AG04450 (cell line): ENCODE measurements around the gene TNS2. TPM values are rescaled to one million over a fixed set of nuclear protein-coding genes. Genes with fewer than 3 reads are reported as not detected.

Experiments used
- CTCF ChIA-PET: fragments of 300-600, 350-600 bp; formaldehyde crosslinking; extraction: SDS; loops from one replicate; lab custom pipeline; 2022; ENCODE audit warnings: antibody characterized with exemption, inconsistent platforms; lab: Charles Lee
- POLR2A ChIA-PET: fragments of 350-600 bp; formaldehyde crosslinking; extraction: SDS; loops from one replicate; lab custom pipeline; 2021; ENCODE audit warnings: antibody characterized with exemption, inconsistent platforms; lab: Yijun Ruan, JAX
- DNase-seq: peaks from one replicate; pipeline ENCODE4 v3.0.0-alpha.2; 2011; ENCODE audit warnings: low read depth, low spot score
- H3K27ac ChIP-seq: one replicate; pipeline ENCODE4 v1.5.1; 2012; ENCODE audit warnings: low read depth, low read length, control low read depth
- H3K27me3 ChIP-seq: one replicate; pipeline ENCODE4 v1.6.0; 2012; ENCODE audit warnings: low read length; ENCODE audit not compliant: control insufficient read depth, insufficient read depth
- H3K4me3 ChIP-seq: 2 replicates; pipeline ENCODE4 v1.5.1; 2011; ENCODE audit warnings: mild to moderate bottlenecking, low read depth, low read length, control low read depth
- H3K9me3 ChIP-seq: 2 replicates; pipeline ENCODE4 v1.5.1; 2012; ENCODE audit warnings: low read length; ENCODE audit not compliant: control insufficient read depth, insufficient read depth
- CTCF ChIP-seq: IDR thresholded peaks from 2 replicates; pipeline ENCODE4 v1.5.1; 2011; ENCODE audit warnings: low read depth, low read length, control low read depth, inconsistent platforms
- polyA plus RNA-seq: library from polyadenylated mRNA; depleted of rRNA; stranded (reverse); fragments of >200 nt; gene quantifications from 2 replicates; pipeline ENCODE4 v1.2.3, GENCODE V29; 2011

TNS2 gene
- polyA plus RNA-seq, 1 experiment, result 23.1 TPM

- TF ChIP-seq CTCF, result no peak
- Histone ChIP-seq H3K9me3 (no peaks in the 10 kb centered on the region), H3K27ac (no peak within 1 kb of the TSS), H3K4me3 (no peak within 1 kb of the TSS), H3K27me3 (no peaks in the 10 kb centered on the region)
- DNase-seq, result no peak
- ChIA-PET POLR2A (interaction anchor here (0.6 to 2.2 kb wide), 3 partner anchors 24 to 281 kb away, joined by 5 to 12 read pairs (median 5); partner anchors contain the start of gene SPRYD3), CTCF (interaction anchor here (1.0 to 7.0 kb wide), 2 partner anchors 38 to 95 kb away, joined by 3 to 120 read pairs; no protein-coding TSS in a partner anchor)
Measured at GRCh38 chr12:53102883-53103807, 53.3 kb downstream of the TNS2 start, which contains the start of gene SOAT2. SOAT2 (plus strand) TSS chr12:53103486; CDS start chr12:53103578, 92 bp downstream.

DNA sequence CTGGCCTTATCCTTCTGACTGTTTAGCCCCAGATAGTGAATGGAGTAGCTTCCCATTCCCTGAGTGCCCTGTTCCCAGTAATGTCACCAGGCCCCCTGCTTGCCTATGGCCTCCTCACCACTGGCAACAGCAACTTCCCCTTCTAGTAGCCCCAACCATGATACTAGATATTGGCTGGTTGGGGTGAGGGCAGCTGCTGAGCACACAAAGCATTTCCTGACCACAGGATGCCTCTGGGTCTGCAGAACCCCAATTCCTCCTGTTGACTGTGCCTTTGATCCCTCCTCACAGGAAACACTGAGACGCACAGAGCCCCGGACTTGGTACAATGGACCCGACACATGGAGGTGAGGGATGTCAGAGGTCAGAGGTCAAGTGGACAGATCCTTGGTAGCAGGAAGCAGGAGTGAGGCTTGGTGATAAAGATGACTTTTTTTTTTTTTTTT is 54.0 kb downstream of the TNS2 start:
- TF ChIP-seq CTCF, result no peak
- Histone ChIP-seq H3K9me3 (no peaks in the 10 kb centered on the region), H3K27me3 (no peaks in the 10 kb centered on the region), H3K27ac (no peak overlapping the region), H3K4me3 (no peak overlapping the region)
- POLR2A ChIA-PET, result interaction anchor here (0.6 kb wide), 2 partner anchors 38 to 280 kb away, joined by 3 to 5 read pairs; no protein-coding TSS in a partner anchor
- DNase-seq, result no peak
- CTCF ChIA-PET, result interaction anchor here (0.7 to 1.0 kb wide), 2 partner anchors 72 to 94 kb away, joined by 3 to 7 read pairs; no protein-coding TSS in a partner anchor

DNA sequence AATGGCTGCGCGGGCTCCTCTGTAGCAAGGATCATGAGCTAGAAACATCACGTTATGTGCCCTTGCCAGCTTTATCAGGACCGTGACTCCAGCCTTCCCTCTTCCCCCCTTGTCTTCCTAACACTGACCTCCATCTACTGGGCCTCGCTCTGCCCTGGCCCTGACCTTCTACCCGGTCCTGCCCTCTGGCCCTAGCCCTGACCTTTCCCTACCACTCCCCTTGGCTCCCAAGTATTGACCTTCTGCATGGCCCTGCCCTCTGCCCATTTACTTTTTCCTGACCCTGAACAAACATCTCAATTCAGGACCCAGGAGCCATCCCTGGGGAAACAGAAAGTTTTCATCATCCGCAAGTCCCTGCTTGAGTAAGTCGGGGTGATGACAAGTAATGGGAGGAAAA is 55.4 kb downstream of the TNS2 start:
- Histone ChIP-seq H3K9me3 (no peaks in the 10 kb centered on the region), H3K27ac (no peak overlapping the region), H3K4me3 (no peak overlapping the region), H3K27me3 (no peaks in the 10 kb centered on the region)
- POLR2A ChIA-PET, result no interaction called here
- CTCF ChIA-PET, result no interaction called here
- DNase-seq, result no peak
- TF ChIP-seq CTCF, result no peak

DNA sequence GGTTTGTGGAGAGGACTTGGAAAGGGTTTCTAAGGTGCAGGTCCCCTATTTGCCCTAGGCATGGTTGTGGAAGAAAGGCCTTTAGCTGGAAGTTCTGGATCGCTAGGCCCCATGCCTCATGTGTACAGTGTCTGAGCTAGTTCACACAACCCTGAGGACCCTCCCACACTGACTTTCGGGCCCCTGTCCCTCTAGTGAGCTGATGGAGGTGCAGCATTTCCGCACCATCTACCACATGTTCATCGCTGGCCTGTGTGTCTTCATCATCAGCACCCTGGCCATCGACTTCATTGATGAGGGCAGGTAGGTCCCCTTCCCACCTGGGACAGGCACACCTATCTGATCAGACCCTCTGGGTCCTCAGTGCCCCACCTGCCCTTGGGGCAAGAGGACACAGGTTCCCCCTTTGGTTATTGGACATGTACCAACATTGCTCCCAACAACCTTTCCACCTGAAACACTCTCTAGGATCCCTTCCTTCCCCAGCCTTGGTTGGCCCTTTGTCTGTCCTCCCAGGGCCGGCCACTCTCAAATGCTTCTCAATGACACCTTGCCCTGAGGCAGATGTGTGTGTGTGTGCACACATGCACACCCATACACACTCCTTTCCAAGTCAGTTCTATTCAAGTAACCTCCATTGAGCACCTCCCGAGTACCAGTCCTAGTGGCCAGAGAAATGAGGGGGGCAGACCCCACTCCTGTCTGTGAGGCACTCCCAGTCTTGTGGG is 56.0 kb downstream of the TNS2 start:
- ChIA-PET POLR2A (no interaction called here), CTCF (interaction anchor here (1.0 kb wide), 1 partner anchor 54 kb away, joined by 3 read pairs; no protein-coding TSS in a partner anchor)
- no peak overlapping the region for H3K4me3 ChIP-seq
- no peaks in the 10 kb centered on the region for H3K9me3 ChIP-seq
- H3K27ac ChIP-seq, result no peak overlapping the region
- TF ChIP-seq CTCF, result no peak
- no peaks in the 10 kb centered on the region for H3K27me3 ChIP-seq
- DNase-seq, result no peak
